GM12878 (cell line): Measurements from ENCODE around the gene TGFB1. TPM values are rescaled to one million over a fixed set of nuclear protein-coding genes. Genes with fewer than 3 reads are reported as not detected.

ENCODE experiments used
- FOS ChIP-seq: IDR thresholded peaks from 3 replicates; pipeline ENCODE4 v1.6.1; 2011; ENCODE audit warnings: borderline replicate concordance; ENCODE audit not compliant: insufficient read length; ENCODE audit errors: extremely low read depth
- NFYB ChIP-seq: IDR thresholded peaks from 2 replicates; pipeline ENCODE4 v1.6.1; 2011; ENCODE audit warnings: low read depth, mild to moderate bottlenecking, low read length, improper control_type of control experiment, moderate library complexity; ENCODE audit not compliant: insufficient read depth
- TARDBP ChIP-seq: IDR thresholded peaks from 2 replicates; pipeline ENCODE4 v1.6.1; 2016; ENCODE audit warnings: borderline replicate concordance
- ZZZ3 ChIP-seq: IDR thresholded peaks from 2 replicates; pipeline ENCODE4 v1.6.1; 2011; ENCODE audit warnings: low read depth; ENCODE audit not compliant: control insufficient read depth, insufficient read length
- polyA plus RNA-seq, 11 experiments: library from polyadenylated mRNA; depleted of rRNA in 4 of 11; unstranded in 6 of 11; stranded (reverse) in 5 of 11; fragments of >200 nt; fragmentation: Nextera tagmentation in 4 of 11; fragmentation: Illumina TruSeq in 1 of 11; extraction: Ambion mirVana in 4 of 11; extraction: Trizol in 1 of 11; gene quantifications; 1 replicate in 1 of 11; 2 replicates in 10 of 11; pipeline versions ENCODE4 v1.2.1 to v1.2.3, GENCODE V29; 2011 to 2016; ENCODE audit warnings: inconsistent platforms in 2 of 11, missing spikeins in 2 of 11, low read depth in 1 of 11
- total RNA-seq, 4 experiments: library from RNA; depleted of rRNA in 3 of 4; stranded (reverse); fragments of >200 nt in 3 of 4; fragmentation: Illumina TruSeq in 1 of 4; extraction: Trizol in 1 of 4; gene quantifications; 2 replicates each; pipeline versions ENCODE4 v1.2.1 to v1.2.3, GENCODE V29; 2013 to 2021
- TF ChIP-seq, protein P1 (sequence below): fragments of 450-650 bp; IDR thresholded peaks from 2 replicates; pipeline ENCODE4 v1.6.1; 2017; ENCODE audit warnings: borderline replicate concordance
- TF ChIP-seq, protein P2 (sequence below): IDR thresholded peaks from 2 replicates; pipeline ENCODE4 v1.6.1; 2011; ENCODE audit warnings: low read depth, low read length, improper control_type of control experiment, borderline replicate concordance
- TF ChIP-seq, protein P3 (sequence below): fragments of 450-650 bp; formaldehyde crosslinking; IDR thresholded peaks from 2 replicates; pipeline ENCODE4 v1.4.0; 2020; ENCODE audit warnings: mild to moderate bottlenecking, moderate library complexity

The TGFB1 gene
- total and polyA plus RNA-seq, 10 of the 15 experiments (the other 5 are each of a cell fraction or from before 2014, with no cell fraction given) = 0.23 to 120 (median 10.9) TPM

DNA sequence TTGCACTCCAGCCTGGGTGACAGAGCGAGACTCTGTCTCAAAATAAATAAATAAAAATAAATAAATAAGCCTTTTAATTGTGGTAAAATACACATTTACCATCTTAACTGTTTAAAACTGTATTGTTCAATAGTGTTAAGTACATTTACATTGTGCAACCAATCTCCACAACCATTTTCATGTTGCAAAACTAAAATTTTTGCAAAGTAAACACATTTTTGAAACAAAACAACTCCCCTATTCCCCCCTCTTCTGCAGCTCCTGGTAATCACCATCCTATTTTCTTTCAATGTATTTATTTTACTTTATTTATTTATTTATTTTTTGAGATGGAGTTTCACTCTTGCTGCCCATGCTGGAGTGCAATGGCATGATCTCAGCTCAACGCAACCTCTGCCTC lies 16.0 kb upstream of the TGFB1 start (continued):
- TF ChIP-seq TARDBP = no peak
- no peak for TF ChIP-seq ZZZ3
- no peak for TF ChIP-seq FOS
- no peak for TF ChIP-seq NFYB
- TF ChIP-seq, protein P1, sequence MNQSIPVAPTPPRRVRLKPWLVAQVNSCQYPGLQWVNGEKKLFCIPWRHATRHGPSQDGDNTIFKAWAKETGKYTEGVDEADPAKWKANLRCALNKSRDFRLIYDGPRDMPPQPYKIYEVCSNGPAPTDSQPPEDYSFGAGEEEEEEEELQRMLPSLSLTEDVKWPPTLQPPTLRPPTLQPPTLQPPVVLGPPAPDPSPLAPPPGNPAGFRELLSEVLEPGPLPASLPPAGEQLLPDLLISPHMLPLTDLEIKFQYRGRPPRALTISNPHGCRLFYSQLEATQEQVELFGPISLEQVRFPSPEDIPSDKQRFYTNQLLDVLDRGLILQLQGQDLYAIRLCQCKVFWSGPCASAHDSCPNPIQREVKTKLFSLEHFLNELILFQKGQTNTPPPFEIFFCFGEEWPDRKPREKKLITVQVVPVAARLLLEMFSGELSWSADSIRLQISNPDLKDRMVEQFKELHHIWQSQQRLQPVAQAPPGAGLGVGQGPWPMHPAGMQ = no peak
- TF ChIP-seq, protein P2, sequence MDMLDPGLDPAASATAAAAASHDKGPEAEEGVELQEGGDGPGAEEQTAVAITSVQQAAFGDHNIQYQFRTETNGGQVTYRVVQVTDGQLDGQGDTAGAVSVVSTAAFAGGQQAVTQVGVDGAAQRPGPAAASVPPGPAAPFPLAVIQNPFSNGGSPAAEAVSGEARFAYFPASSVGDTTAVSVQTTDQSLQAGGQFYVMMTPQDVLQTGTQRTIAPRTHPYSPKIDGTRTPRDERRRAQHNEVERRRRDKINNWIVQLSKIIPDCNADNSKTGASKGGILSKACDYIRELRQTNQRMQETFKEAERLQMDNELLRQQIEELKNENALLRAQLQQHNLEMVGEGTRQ = no peak
- TF ChIP-seq, protein P3, sequence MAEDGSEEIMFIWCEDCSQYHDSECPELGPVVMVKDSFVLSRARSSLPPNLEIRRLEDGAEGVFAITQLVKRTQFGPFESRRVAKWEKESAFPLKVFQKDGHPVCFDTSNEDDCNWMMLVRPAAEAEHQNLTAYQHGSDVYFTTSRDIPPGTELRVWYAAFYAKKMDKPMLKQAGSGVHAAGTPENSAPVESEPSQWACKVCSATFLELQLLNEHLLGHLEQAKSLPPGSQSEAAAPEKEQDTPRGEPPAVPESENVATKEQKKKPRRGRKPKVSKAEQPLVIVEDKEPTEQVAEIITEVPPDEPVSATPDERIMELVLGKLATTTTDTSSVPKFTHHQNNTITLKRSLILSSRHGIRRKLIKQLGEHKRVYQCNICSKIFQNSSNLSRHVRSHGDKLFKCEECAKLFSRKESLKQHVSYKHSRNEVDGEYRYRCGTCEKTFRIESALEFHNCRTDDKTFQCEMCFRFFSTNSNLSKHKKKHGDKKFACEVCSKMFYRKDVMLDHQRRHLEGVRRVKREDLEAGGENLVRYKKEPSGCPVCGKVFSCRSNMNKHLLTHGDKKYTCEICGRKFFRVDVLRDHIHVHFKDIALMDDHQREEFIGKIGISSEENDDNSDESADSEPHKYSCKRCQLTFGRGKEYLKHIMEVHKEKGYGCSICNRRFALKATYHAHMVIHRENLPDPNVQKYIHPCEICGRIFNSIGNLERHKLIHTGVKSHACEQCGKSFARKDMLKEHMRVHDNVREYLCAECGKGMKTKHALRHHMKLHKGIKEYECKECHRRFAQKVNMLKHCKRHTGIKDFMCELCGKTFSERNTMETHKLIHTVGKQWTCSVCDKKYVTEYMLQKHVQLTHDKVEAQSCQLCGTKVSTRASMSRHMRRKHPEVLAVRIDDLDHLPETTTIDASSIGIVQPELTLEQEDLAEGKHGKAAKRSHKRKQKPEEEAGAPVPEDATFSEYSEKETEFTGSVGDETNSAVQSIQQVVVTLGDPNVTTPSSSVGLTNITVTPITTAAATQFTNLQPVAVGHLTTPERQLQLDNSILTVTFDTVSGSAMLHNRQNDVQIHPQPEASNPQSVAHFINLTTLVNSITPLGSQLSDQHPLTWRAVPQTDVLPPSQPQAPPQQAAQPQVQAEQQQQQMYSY (CRISPR knock-in tag) = no peak
